ENCODE measurements around the gene ZNF211.

Gene ZNF211

GRCh38 chr19:57653689-57654088, 20.7 kb downstream of the ZNF211 start:
- TF ChIP-seq CTCF (IDR thresholded peaks at IDR 0.05; ENCODE audit: low read depth, low read length, missing control alignments), result no peak
- no peak overlapping the region for H3K4me3 ChIP-seq (ENCODE audit: low read depth, low read length)
- in situ Hi-C loops (cut with HindIII; ENCODE audit: low sequenced_read_pairs), result no loop called here
- no peak for DNase-seq (ENCODE audit: low read depth)

- no peak overlapping the region for H3K4me3 ChIP-seq (ENCODE audit: low read depth, low read length)
- in situ Hi-C loops (cut with HindIII; ENCODE audit: low sequenced_read_pairs), result no loop called here
- TF ChIP-seq CTCF (IDR thresholded peaks at IDR 0.05; ENCODE audit: low read depth, low read length, missing control alignments), result no peak
- DNase-seq (ENCODE audit: low read depth), result no peak
These were observed 22.5 kb downstream of the ZNF211 start for GRCh38 chr19:57655443-57655842.

GRCh38 chr19:57656346-57656745, 23.4 kb downstream of the ZNF211 start:
- no peak for TF ChIP-seq CTCF (IDR thresholded peaks at IDR 0.05; ENCODE audit: low read depth, low read length, missing control alignments)
- no peak overlapping the region for H3K4me3 ChIP-seq (ENCODE audit: low read depth, low read length)
- in situ Hi-C loops (cut with HindIII; ENCODE audit: low sequenced_read_pairs), result no loop called here
- DNase-seq (ENCODE audit: low read depth), result no peak

GRCh38 chr19:57664269-57665127, 31.5 kb downstream of the ZNF211 start:
- no peak for TF ChIP-seq CTCF (IDR thresholded peaks at IDR 0.05; ENCODE audit: low read depth, low read length, missing control alignments)
- H3K4me3 ChIP-seq (ENCODE audit: low read depth, low read length), result peak overlapping the region; percentile 51
- in situ Hi-C loops (cut with HindIII; ENCODE audit: low sequenced_read_pairs), result no loop called here
- peak; percentile 8 for DNase-seq (ENCODE audit: low read depth)

GRCh38 chr19:57665261-57665806, 32.4 kb downstream of the ZNF211 start:
- in situ Hi-C loops (cut with HindIII; ENCODE audit: low sequenced_read_pairs), result no loop called here
- no peak for TF ChIP-seq CTCF (IDR thresholded peaks at IDR 0.05; ENCODE audit: low read depth, low read length, missing control alignments)
- H3K4me3 ChIP-seq (ENCODE audit: low read depth, low read length), result no peak overlapping the region
- no peak for DNase-seq (ENCODE audit: low read depth)

GRCh38 chr19:57667228-57667627, 34.3 kb downstream of the ZNF211 start:
- DNase-seq (ENCODE audit: low read depth), result no peak
- in situ Hi-C loops (cut with HindIII; ENCODE audit: low sequenced_read_pairs), result no loop called here
- H3K4me3 ChIP-seq (ENCODE audit: low read depth, low read length), result no peak overlapping the region
- no peak for TF ChIP-seq CTCF (IDR thresholded peaks at IDR 0.05; ENCODE audit: low read depth, low read length, missing control alignments)

Measured in astrocyte of the cerebellum (primary cell).